Astrocyte (in vitro differentiated cells and primary cell): ENCODE data around the gene UBL3. TPM values are rescaled to one million over a fixed set of nuclear protein-coding genes. Genes with fewer than 3 reads are reported as not detected.

Source experiments
- DNase-seq: peaks from one replicate; pipeline ENCODE4 v3.0.0-alpha.2; 2010; ENCODE audit warnings: low read depth
- FAIRE-seq: peaks from 2 replicates; lab custom pipeline; 2011; peaks lifted over from hg19 to GRCh38; lab: Jason Lieb, UNC
- H2AFZ ChIP-seq: 2 replicates; pipeline ENCODE4 v1.6.0; 2012; ENCODE audit warnings: low read depth, low read length, inconsistent platforms
- H3K27ac ChIP-seq: 2 replicates; pipeline ENCODE4 v1.5.1; 2011; ENCODE audit warnings: low read depth, low read length, inconsistent platforms
- H3K27me3 ChIP-seq: 2 replicates; pipeline ENCODE4 v1.6.0; 2011; ENCODE audit warnings: low read length, inconsistent platforms; ENCODE audit not compliant: insufficient read depth
- H3K36me3 ChIP-seq: 2 replicates; pipeline ENCODE4 v1.5.1; 2011; ENCODE audit warnings: low read length, inconsistent platforms; ENCODE audit not compliant: insufficient read depth
- H3K4me1 ChIP-seq: 2 replicates; pipeline ENCODE4 v1.5.1; 2011; ENCODE audit warnings: low read length, inconsistent platforms; ENCODE audit not compliant: insufficient read depth
- H3K4me2 ChIP-seq: 2 replicates; pipeline ENCODE4 v1.6.0; 2012; ENCODE audit warnings: low read length, inconsistent platforms
- H3K4me3 ChIP-seq: 2 replicates; pipeline ENCODE4 v1.5.1; 2011; ENCODE audit warnings: low read depth, mild to moderate bottlenecking, low read length, inconsistent platforms; ENCODE audit not compliant: insufficient read depth
- H3K79me2 ChIP-seq: 2 replicates; pipeline ENCODE4 v1.6.0; 2012; ENCODE audit warnings: mild to moderate bottlenecking, low read length, inconsistent platforms; ENCODE audit not compliant: insufficient read depth
- H3K9ac ChIP-seq: 2 replicates; pipeline ENCODE4 v1.6.0; 2012; ENCODE audit warnings: mild to moderate bottlenecking, low read length, inconsistent platforms
- H3K9me3 ChIP-seq: 2 replicates; pipeline ENCODE4 v1.5.1; 2012; ENCODE audit warnings: low read depth, mild to moderate bottlenecking, low read length, inconsistent platforms; ENCODE audit not compliant: insufficient read depth
- H4K20me1 ChIP-seq: 2 replicates; pipeline ENCODE4 v1.6.0; 2012; ENCODE audit warnings: low read length, inconsistent platforms; ENCODE audit not compliant: insufficient read depth
- H3K27ac Mint-ChIP-seq: one replicate; pipeline ENCODE4 v1.8.0; 2021; ENCODE audit warnings: mild to moderate bottlenecking, mixed read lengths; ENCODE audit not compliant: unreplicated experiment
- H3K27me3 Mint-ChIP-seq: one replicate; pipeline ENCODE4 v1.8.0; 2021; ENCODE audit warnings: low read depth, mixed read lengths; ENCODE audit not compliant: unreplicated experiment
- H3K36me3 Mint-ChIP-seq: one replicate; pipeline ENCODE4 v1.8.0; 2021; ENCODE audit warnings: low read depth, mixed read lengths; ENCODE audit not compliant: unreplicated experiment
- H3K4me1 Mint-ChIP-seq: one replicate; pipeline ENCODE4 v1.8.0; 2021; ENCODE audit warnings: low read depth, mixed read lengths; ENCODE audit not compliant: unreplicated experiment
- H3K4me3 Mint-ChIP-seq: one replicate; pipeline ENCODE4 v1.8.0; 2021; ENCODE audit warnings: mild to moderate bottlenecking, moderate library complexity, mixed read lengths; ENCODE audit not compliant: unreplicated experiment
- H3K9me3 Mint-ChIP-seq: one replicate; pipeline ENCODE4 v1.8.0; 2021; ENCODE audit warnings: mild to moderate bottlenecking, mixed read lengths; ENCODE audit not compliant: unreplicated experiment
- CTCF ChIP-seq: IDR thresholded peaks from 2 replicates; pipeline ENCODE4 v1.5.1; 2011; ENCODE audit warnings: low read depth, mild to moderate bottlenecking, inconsistent platforms, low read length, moderate library complexity; ENCODE audit not compliant: insufficient read depth
- EZH2 ChIP-seq: IDR thresholded peaks from 2 replicates; pipeline ENCODE4 v1.6.1; 2012; ENCODE audit warnings: mild to moderate bottlenecking, low read length, inconsistent platforms; ENCODE audit not compliant: insufficient read depth
- total RNA-seq: library from RNA; stranded (reverse); gene quantifications from 2 replicates; pipeline ENCODE4 v1.2.1, GENCODE V29; 2021

UBL3 gene
- total RNA-seq, 1 donor from 2014 or later = 48.5 TPM

- no peak overlapping the region for H3K27ac ChIP-seq
- no peak for FAIRE-seq
Measured at GRCh38 chr13:29730253-29730652, 120.2 kb downstream of the UBL3 start.

GRCh38 chr13:29722415-29722814 lies 128.0 kb downstream of the UBL3 start:
- Mint-ChIP-seq H3K36me3 (no peaks in the 10 kb centered on the region), H3K4me3 (no peak overlapping the region), H3K9me3 (peaks cover 9% of the 10 kb centered on the region), H3K27me3 (peaks cover 8% of the 10 kb centered on the region), H3K4me1 (peaks cover 3% of the 10 kb centered on the region), H3K27ac (no peak overlapping the region)
- no peaks in the 10 kb centered on the region for H4K20me1 ChIP-seq
- no peaks in the 10 kb centered on the region for H3K79me2 ChIP-seq
- H3K4me3 ChIP-seq = no peak overlapping the region
- TF ChIP-seq EZH2 (no peak), CTCF (no peak)
- FAIRE-seq = no peak
- no peaks in the 10 kb centered on the region for H3K36me3 ChIP-seq
- no peak overlapping the region for H2AFZ ChIP-seq
- no peak overlapping the region for H3K4me2 ChIP-seq
- no peaks in the 10 kb centered on the region for H3K4me1 ChIP-seq
- H3K27ac ChIP-seq = no peak overlapping the region
- H3K9ac ChIP-seq = no peak overlapping the region
- DNase-seq = no peak
- peaks cover 10% of the 10 kb centered on the region for H3K27me3 ChIP-seq
- H3K9me3 ChIP-seq = peaks cover 5% of the 10 kb centered on the region

More at GRCh38 chr13:29730253-29730652, 120.2 kb downstream of the UBL3 start:
- peaks cover 2% of the 10 kb centered on the region for H3K4me1 Mint-ChIP-seq
- Histone ChIP-seq H3K36me3 (no peaks in the 10 kb centered on the region), H3K4me1 (no peaks in the 10 kb centered on the region), H3K79me2 (no peaks in the 10 kb centered on the region), H4K20me1 (no peaks in the 10 kb centered on the region), H3K4me2 (no peak overlapping the region), H3K9ac (no peak overlapping the region), H3K9me3 (peaks cover 5% of the 10 kb centered on the region), H3K27me3 (peaks cover 12% of the 10 kb centered on the region), H3K4me3 (no peak overlapping the region), H2AFZ (no peak overlapping the region)
- H3K27me3 Mint-ChIP-seq = peaks cover 47% of the 10 kb centered on the region
- H3K36me3 Mint-ChIP-seq = no peaks in the 10 kb centered on the region
- TF ChIP-seq EZH2 (no peak), CTCF (no peak)
- H3K9me3 Mint-ChIP-seq = peaks cover 12% of the 10 kb centered on the region
- H3K27ac Mint-ChIP-seq = no peak overlapping the region
- H3K4me3 Mint-ChIP-seq = no peak overlapping the region
- no peak for DNase-seq

- Mint-ChIP-seq H3K27ac (no peak overlapping the region), H3K36me3 (no peaks in the 10 kb centered on the region), H3K9me3 (peaks cover 4% of the 10 kb centered on the region), H3K4me3 (no peak overlapping the region), H3K4me1 (peaks cover 3% of the 10 kb centered on the region), H3K27me3 (peaks cover 8% of the 10 kb centered on the region)
- H3K9ac ChIP-seq = no peak overlapping the region
- peaks cover 5% of the 10 kb centered on the region for H3K9me3 ChIP-seq
- no peak overlapping the region for H3K4me3 ChIP-seq
- DNase-seq (no peak), FAIRE-seq (no peak)
- H3K36me3 ChIP-seq = no peaks in the 10 kb centered on the region
- H4K20me1 ChIP-seq = no peaks in the 10 kb centered on the region
- no peak overlapping the region for H3K4me2 ChIP-seq
- no peak overlapping the region for H3K27ac ChIP-seq
- H3K27me3 ChIP-seq = peaks cover 10% of the 10 kb centered on the region
- no peak for TF ChIP-seq EZH2
- no peak for TF ChIP-seq CTCF
- H2AFZ ChIP-seq = no peak overlapping the region
- no peaks in the 10 kb centered on the region for H3K79me2 ChIP-seq
- no peaks in the 10 kb centered on the region for H3K4me1 ChIP-seq
Measured at GRCh38 chr13:29721766-29722165, 128.7 kb downstream of the UBL3 start.
